ENCODE measurements around the gene UVSSA. TPM values are rescaled to one million over a fixed set of nuclear protein-coding genes. Genes with fewer than 3 reads are reported as not detected.

UVSSA gene
- total and polyA plus RNA-seq, 9 of the 15 experiments (the other 6 are each of a cell fraction or from before 2014, with no cell fraction given), result 0.21 to 14.6 (median 3.3) TPM

- ATAC-seq (no peak), DNase-seq (ENCODE audit: extremely low read depth in 1 of 4, low spot score in 3 of 4) (no peak), FAIRE-seq (no peak)
- 4% methylated on average over 2 of the region's 2 CpGs for WGBS (ENCODE audit: insufficient coverage, low coverage, missing lambda C conversion rate)
- Histone ChIP-seq H4K20me1 (replicated peaks; ENCODE audit: control insufficient read depth, insufficient read depth, low read length) (no peaks in the 10 kb centered on the region; the same call in 1 of the 2 replicates), H2AFZ (ENCODE audit: low read depth, low read length) (no peak overlapping the region), H3K9ac (ENCODE audit: insufficient read depth in 1 of 2, low read depth in 2 of 2, low read length in 2 of 2) (no peak overlapping the region), H3K36me3 (ENCODE audit: control insufficient read depth, insufficient read depth, low read length) (no peaks in the 10 kb centered on the region), H3K9me1 (ENCODE audit: control insufficient read depth, insufficient read depth, low read length) (no peaks in the 10 kb centered on the region), H3K4me3 (no peak overlapping the region), H3K4me2 (ENCODE audit: insufficient read depth, low read length) (no peak overlapping the region), H3K4me1 (replicated peaks in 1 of 2; ENCODE audit: control insufficient read depth in 2 of 2, insufficient read depth in 2 of 2, low read length in 2 of 2) (peaks cover 0 to 4% of the 10 kb centered on the region in 2 experiments; a peak in 4 of 5 replicates), H3K27me3 (ENCODE audit: control insufficient read depth in 2 of 2, insufficient read depth in 2 of 2, low read length in 2 of 2) (peaks cover 11 to 51% of the 10 kb centered on the region in 2 experiments; a peak in 4 of 5 replicates), H3K79me2 (ENCODE audit: control insufficient read depth, insufficient read depth, low read length) (no peaks in the 10 kb centered on the region), H3K27ac (ENCODE audit: extremely low read depth, low read depth, low read length) (no peak overlapping the region), H3K9me3 (replicated peaks; ENCODE audit: control insufficient read depth, insufficient read depth, low read depth, low read length) (no peaks in the 10 kb centered on the region)
- BruUV-seq (replicated peaks), result no TSS peak
- in situ Hi-C loops (cut with MboI), result no loop called here
- TF ChIP-seq REST (IDR thresholded peaks at IDR 0.05; ENCODE audit: borderline replicate concordance) (peak; percentile 73), REST (CRISPR knock-in tag; IDR thresholded peaks at IDR 0.05; ENCODE audit: low read depth) (no peak), THRA (IDR thresholded peaks at IDR 0.05) (no peak)
- ChIA-PET CTCF (ENCODE audit: low intra/inter-chr PET ratio) (no interaction called here), POLR2A (interaction anchor here (0.7 kb wide), 1 partner anchor 84 kb away, joined by 3 read pairs; no protein-coding TSS in a partner anchor)
- intact Hi-C loops (cut with micrococcal nuclease), result no loop called here
Observed at GRCh38 chr4:1421657-1422056, 74.6 kb downstream of the UVSSA start.

All from K562 (cell line).